GM12891 (cell line): ENCODE measurements around the gene RIN3.
A peak's percentile ranks its signal among the peaks of the same experiment; 100 is the strongest.

Source experiments
- POLR2A ChIP-seq: IDR thresholded peaks from 2 replicates; pipeline ENCODE4 v1.6.1; 2011; ENCODE audit warnings: low read depth, low read length, control low read depth
- POLR2AphosphoS5 ChIP-seq: IDR thresholded peaks from 2 replicates; pipeline ENCODE4 v1.6.1; 2011; ENCODE audit warnings: low read depth, low read length, control low read depth
- SPI1 ChIP-seq: IDR thresholded peaks from 2 replicates; pipeline ENCODE4 v1.6.1; 2011; ENCODE audit warnings: low read depth, low read length, control low read depth
- TAF1 ChIP-seq: IDR thresholded peaks from 2 replicates; pipeline ENCODE4 v1.6.1; 2011; ENCODE audit warnings: low read depth, low read length, control low read depth

DNA sequence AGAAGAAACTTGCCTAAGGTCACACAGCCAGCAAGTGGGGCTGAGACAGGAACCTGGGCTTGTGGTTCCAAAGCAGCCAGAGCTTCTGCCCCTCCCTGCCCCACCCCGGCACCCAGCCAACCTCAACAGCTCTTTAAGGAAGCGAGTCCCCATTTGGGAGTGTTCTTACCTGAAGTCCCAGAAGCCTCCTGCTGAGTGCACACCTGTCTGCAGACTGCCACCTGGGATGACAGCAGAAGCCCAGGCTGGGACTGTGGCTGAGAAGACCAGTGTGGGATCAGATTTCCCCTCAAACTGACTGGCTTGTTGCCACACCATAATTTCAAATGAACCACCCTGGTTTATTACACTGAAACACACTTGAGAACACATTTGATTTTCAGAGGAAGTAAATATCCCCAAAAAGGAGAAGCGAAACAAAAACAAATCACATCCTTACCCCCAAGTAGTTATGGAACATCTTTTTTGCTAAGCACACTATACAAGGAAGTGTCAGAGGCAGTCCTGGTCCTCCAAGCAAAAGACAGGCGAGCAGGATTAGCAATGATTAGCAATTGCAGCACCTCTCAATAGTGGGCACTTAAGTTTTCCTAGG, 6.3 kb upstream of the RIN3 start:
- no peak for TF ChIP-seq POLR2A
- TF ChIP-seq TAF1 = no peak
- no peak for TF ChIP-seq POLR2AphosphoS5
- TF ChIP-seq SPI1 = peak; percentile 85
